ENCODE measurements around the gene FAM83C. TPM values are rescaled to one million over a fixed set of nuclear protein-coding genes. Genes with fewer than 3 reads are reported as not detected.

FAM83C gene
- total RNA-seq, 1 experiment from 2014 or later: not detected

DNA sequence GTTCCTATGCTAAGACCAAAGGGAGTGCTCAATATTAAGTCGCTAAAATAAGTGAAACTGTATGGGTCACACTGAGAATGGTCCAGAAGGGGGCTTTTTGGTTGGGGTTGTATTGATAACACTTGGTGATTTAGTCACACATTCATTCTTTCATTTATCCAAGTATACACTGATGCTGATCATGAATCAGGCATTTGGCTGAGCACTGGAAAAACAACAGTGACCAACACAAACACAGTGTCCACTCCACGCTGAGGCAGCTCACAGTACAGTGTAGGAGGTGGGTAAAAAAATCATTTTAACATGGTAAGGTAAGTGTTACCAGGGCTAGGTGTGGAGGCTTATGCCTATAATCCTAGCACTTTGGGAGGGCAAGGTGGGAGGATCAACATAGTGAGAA, 9.2 kb upstream of the FAM83C start (continued):
- no peak for TF ChIP-seq YY1 (IDR thresholded peaks at IDR 0.05; ENCODE audit: extremely low read depth, insufficient replicate concordance, low read depth, low read length)

DNA sequence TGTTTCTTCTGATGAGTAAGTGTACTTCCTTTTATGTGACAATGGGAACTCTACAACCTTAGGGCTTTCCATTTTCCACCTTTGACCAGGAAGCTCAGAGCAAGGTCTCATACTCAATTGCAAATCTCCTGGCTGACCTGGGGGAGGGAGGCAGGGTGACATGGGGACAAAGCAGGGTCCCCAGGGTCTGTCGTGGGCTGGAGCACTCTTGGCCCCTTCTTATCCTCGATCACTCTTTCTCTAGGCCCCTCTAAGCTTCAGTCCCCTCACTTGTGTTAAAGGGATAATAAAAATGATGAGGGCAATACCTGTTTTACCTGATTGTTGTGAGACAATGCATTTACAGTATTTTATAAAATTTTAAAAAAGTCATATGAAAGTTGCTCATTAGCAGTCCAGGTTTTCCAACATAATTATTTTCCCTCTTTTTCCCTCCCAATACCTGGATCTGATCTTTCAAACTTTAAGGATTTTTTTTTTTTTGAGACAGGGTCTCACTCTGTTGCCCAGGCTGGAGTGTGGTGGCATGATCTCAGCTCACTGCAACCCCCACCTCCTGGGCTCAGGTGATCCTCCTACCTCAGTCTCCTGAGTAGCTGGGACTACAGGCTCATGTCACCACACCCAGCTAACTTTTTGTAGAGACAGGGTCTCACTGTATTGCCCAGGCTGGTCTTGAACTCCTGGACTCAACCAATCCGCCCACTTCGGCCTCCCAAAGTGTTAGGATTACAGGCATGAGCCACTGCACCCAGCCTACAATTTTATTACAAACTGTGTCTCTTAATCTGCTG, 8.4 kb upstream of the FAM83C start:
- Histone ChIP-seq H3K9me3 (ENCODE audit: control insufficient read depth in 1 of 2, insufficient read depth in 1 of 2, low read depth in 1 of 2, low read length in 2 of 2) (no peaks in the 10 kb centered on the region), H3K36me3 (ENCODE audit: control insufficient read depth in 1 of 2, insufficient read depth in 2 of 2, low read length in 2 of 2) (0 out of 4 replicates have a peak, but pooled peaks cover 0 to 2% of the 10 kb centered on the region in 2 experiments), H3K9ac (ENCODE audit: low read length) (no peak overlapping the region), H3K4me3 (replicated peaks in 1 of 2; ENCODE audit: low read depth in 1 of 2, low read length in 2 of 2) (no peak overlapping the region), H3K4me1 (ENCODE audit: control insufficient read depth in 1 of 2, insufficient read depth in 2 of 2, low read length in 2 of 2) (peaks cover 24 to 47% of the 10 kb centered on the region in 2 experiments), H3K27me3 (ENCODE audit: insufficient read depth, low read length) (no peaks in the 10 kb centered on the region), H3K9me2 (ENCODE audit: insufficient read depth) (no peaks in the 10 kb centered on the region), H3K4me2 (ENCODE audit: low read length) (no peak overlapping the region), H3K79me2 (ENCODE audit: insufficient read depth, low read length) (no peaks in the 10 kb centered on the region), H3K27ac (ENCODE audit: low read depth, low read length) (no peak overlapping the region), H2AFZ (ENCODE audit: low read depth, low read length, poor library complexity, severe bottlenecking) (no peak overlapping the region), H4K20me1 (ENCODE audit: insufficient read depth) (no peaks in the 10 kb centered on the region)
- POLR2A ChIA-PET: interaction anchor here (0.9 kb wide), 1 partner anchor 18 kb away, joined by 3 read pairs; no protein-coding TSS in a partner anchor
- BruUV-seq (replicated peaks): no TSS peak
- DNase-seq (ENCODE audit: low read depth, low spot score): no peak
- intact Hi-C loops (cut with micrococcal nuclease): no loop called here
- CTCF ChIA-PET: interaction anchor here (9.7 kb wide), 1 partner anchor 30 kb away, joined by 108 read pairs; no protein-coding TSS in a partner anchor
- TF ChIP-seq ZNF274 (IDR thresholded peaks at IDR 0.05; ENCODE audit: low read depth, low read length): no peak
- no peak for TF ChIP-seq SIN3A (IDR thresholded peaks at IDR 0.05; ENCODE audit: low read depth)
- no peak for TF ChIP-seq EZH2 (IDR thresholded peaks at IDR 0.05)
- no peak for TF ChIP-seq CBX3 (IDR thresholded peaks at IDR 0.05; ENCODE audit: low read depth)
- TF ChIP-seq FOSL1 (IDR thresholded peaks at IDR 0.05; ENCODE audit: low read depth): no peak
- no peak for TF ChIP-seq EGR1 (IDR thresholded peaks at IDR 0.05; ENCODE audit: low read depth)
- TF ChIP-seq POLR2A (IDR thresholded peaks at IDR 0.05; ENCODE audit: borderline replicate concordance, extremely low read depth, insufficient read depth, insufficient read length): no peak
- no peak for TF ChIP-seq CEBPB (IDR thresholded peaks at IDR 0.05; ENCODE audit: low read depth)
- TF ChIP-seq ZFX (IDR thresholded peaks at IDR 0.05): no peak
- TF ChIP-seq EZH2phosphoT487 (IDR thresholded peaks at IDR 0.05; ENCODE audit: borderline replicate concordance): no peak
- TF ChIP-seq MAX (IDR thresholded peaks at IDR 0.05): no peak
- TF ChIP-seq ZBTB33 (IDR thresholded peaks at IDR 0.05; ENCODE audit: extremely low read depth, insufficient replicate concordance, low read length): no peak
- TF ChIP-seq POLR2AphosphoS5 (IDR thresholded peaks at IDR 0.05; ENCODE audit: low read depth, low read length): no peak
- TF ChIP-seq SP1 (IDR thresholded peaks at IDR 0.05; ENCODE audit: low read depth): no peak
- no peak for TF ChIP-seq TCF7L2 (IDR thresholded peaks at IDR 0.05; ENCODE audit: borderline replicate concordance, extremely low read depth, insufficient read depth, insufficient read length)
- TF ChIP-seq RAD21 (IDR thresholded peaks at IDR 0.05; ENCODE audit: low read depth): no peak
- TF ChIP-seq ATF3 (IDR thresholded peaks at IDR 0.05): no peak
- RAD21 ChIA-PET (ENCODE audit: low non-redundant PET in 1 of 2, low total read pairs in 2 of 2, uncharacterized antibody in 2 of 2, unreplicated experiment in 2 of 2): interaction anchor here in 1 of 2 experiments (0.5 kb wide), 1 partner anchor 147 kb away, joined by 3 read pairs; no protein-coding TSS in a partner anchor
- ATAC-seq: no peak
